ENCODE results near the gene MELK.

The MELK gene

DNA sequence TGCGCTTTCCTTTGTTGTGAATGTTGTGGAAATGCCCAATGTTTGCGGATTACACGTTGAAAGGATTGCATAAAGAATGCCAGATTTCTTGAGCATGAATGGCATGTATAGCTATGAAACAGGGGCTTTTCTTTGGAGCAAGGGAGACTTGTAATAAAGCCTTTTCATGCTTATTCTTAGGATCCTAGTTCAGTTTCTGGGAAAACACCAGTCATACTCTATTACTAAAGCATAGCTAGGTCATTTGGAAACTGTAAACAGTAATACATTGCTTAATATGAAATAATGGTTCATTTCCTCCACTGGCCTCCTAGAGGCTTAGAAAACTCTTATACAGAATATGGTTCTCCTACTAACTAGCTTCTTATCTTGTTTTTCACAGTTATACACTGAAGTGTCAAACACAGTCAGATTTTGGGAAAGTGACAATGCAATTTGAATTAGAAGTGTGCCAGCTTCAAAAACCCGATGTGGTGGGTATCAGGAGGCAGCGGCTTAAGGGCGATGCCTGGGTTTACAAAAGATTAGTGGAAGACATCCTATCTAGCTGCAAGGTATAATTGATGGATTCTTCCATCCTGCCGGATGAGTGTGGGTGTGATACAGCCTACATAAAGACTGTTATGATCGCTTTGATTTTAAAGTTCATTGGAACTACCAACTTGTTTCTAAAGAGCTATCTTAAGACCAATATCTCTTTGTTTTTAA lies 104.2 kb downstream of the MELK start:
- no peak for DNase-seq

DNA sequence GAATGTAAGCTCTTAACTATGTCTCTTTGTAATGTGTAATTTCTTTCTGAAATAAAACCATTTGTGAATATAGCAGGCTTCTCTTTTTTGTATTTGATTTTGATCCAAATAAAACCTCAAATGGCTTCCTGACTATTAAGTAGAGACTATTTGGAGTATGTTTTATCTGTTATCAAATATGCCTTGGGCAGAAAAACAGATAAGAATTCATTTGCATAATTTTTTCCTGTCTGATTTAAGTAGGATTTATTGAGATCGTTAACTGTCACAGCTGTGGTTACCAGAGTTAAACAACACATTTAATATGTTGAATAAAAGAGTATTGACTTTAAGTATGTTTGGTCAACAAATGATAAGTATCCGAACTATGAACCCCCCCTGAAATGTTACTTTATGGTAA lies 104.9 kb downstream of the MELK start:
- DNase-seq, result no peak

DNA sequence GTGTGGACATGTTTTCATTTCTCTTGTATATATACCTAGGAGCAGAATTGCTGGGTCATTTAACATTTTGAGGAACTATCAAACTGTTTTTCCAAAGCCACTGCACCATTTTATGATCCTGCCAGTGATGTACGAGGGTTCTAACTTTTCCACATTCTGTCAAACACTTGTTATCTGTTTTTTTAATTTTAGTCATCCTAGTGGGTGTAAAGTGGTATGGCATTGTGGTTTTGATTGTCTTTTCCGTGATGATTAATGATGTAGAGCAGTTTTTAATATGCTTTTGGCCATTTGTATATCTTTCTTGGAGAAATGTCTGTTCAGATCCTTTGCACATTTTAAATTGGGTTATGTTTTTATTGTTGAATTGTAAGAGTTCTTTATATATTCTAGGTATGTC lies 107.0 kb downstream of the MELK start:
- DNase-seq, result no peak

GRCh38 chr9:36686471-36686870 lies 113.8 kb downstream of the MELK start:
- DNase-seq, result no peak

GRCh38 chr9:36690412-36691168 lies 117.9 kb downstream of the MELK start:
- no peak for DNase-seq

DNA sequence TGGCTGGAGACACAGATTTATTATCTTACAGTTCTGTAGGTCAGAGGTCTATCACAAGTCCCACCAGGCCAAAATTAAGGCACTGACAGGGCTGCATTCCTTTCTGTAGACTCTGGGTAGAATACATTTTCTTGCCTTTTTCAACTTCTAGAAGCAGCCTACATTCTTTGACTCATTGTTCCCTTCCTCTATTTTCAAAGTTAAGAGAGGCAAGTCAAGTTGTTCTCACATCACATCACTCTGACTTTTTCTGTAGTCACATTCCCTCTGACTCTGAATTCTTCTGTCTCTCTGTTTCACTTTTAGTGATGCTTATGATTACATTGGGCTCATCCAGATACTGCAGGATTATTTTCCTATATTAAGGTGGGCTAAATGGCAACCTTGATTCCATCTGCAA lies 119.0 kb downstream of the MELK start:
- no peak for DNase-seq

DNA sequence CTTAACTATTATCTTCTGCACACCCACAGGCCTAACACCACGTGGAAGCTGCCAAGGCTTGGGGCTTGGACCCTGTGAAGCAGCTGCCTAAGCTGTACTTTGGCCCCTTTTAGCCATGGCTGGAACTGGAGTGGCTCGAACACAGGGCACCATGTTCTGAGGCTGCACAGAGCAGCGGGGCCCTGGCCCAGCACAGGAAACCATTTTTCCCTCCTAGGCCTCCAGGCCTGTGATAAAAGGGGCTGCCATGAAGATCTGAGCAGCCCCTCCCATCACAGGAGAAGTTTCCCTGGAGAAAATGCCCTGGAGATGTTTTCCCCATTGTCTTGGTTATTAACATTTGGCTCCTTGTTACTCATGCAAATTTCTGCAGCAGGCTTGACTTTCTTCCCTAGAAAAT lies 126.3 kb downstream of the MELK start:
- no peak for DNase-seq

DNA sequence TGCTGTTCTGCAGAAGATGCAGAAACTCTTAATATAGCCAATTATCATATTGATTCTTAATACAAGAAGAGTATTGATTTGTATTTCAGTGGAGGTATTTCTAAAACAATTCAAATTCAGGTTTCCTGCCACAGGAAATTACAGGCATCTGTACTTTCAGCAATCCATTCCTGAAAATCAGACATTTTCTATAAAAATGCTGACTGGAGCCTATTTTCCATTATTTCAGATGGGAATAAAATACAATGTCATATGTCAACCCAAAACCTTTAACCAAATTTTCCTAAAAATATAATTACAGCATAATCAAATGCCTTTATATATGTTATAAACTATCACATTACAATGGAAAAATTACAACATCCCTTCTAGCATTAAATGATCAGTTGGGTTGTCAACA lies 131.5 kb downstream of the MELK start:
- no peak for DNase-seq

- DNase-seq, result no peak
Measured at GRCh38 chr9:36713515-36714490, 141.1 kb downstream of the MELK start.

- DNase-seq, result no peak
Measured at GRCh38 chr9:36716496-36716895, 143.8 kb downstream of the MELK start.

DNA sequence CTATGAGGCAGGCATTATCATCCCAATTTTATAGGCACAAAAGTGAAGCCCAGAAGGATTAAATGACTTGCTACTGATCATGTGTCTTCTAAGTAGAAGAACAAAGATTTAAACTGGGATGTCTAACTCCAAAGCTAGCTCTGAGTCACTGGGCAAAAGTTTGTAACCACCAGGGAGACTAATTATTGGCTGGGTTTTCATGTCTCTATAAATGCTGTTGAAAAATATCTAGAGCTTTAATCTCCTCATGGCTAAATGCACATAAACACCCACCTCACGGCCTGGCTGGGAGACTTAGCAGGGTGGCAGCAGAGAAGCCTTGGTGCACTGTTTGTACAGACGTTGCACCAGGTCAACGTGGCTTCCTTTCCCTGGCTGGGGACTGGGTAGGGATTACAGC lies 144.6 kb downstream of the MELK start:
- no peak for DNase-seq

DNA sequence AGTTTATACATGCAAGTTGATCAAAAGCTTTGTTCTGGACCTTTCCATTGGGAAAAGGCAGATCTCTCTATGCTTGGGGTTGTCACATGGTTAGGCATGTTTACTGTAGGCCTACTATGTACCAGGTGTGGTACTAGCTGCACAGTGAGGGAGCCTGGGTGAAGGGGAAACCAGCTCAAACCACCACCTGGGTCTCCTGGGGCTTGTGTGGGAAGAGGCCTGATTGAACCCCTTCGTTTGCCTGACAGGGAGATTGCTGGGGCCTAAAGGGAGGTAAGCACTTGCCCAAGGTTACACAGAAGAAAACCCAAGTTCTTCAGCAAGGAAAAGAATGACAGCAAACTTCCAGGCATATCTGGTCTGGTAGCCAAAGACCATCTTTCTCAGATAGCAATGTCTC lies 145.9 kb downstream of the MELK start:
- no peak for DNase-seq

DNA sequence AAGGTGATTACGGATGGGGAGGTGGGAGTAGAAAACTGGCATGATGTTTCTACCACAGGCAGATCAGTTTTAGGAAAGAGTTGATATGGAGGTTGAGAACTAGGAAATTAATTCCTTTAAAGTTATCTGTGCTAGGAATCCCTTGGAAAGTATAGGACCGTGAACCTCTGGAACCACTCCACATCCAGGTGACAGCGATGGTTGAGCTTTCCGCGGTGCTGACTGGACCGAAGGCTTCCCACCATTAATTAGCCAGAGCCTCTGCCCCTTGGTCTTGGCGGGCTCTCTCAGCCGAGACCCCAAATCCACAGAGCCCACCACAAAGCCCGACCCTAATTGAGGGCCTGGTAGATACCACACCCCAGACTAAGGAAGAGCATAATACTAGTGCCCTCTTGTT lies 147.3 kb downstream of the MELK start:
- DNase-seq, result no peak

DNA sequence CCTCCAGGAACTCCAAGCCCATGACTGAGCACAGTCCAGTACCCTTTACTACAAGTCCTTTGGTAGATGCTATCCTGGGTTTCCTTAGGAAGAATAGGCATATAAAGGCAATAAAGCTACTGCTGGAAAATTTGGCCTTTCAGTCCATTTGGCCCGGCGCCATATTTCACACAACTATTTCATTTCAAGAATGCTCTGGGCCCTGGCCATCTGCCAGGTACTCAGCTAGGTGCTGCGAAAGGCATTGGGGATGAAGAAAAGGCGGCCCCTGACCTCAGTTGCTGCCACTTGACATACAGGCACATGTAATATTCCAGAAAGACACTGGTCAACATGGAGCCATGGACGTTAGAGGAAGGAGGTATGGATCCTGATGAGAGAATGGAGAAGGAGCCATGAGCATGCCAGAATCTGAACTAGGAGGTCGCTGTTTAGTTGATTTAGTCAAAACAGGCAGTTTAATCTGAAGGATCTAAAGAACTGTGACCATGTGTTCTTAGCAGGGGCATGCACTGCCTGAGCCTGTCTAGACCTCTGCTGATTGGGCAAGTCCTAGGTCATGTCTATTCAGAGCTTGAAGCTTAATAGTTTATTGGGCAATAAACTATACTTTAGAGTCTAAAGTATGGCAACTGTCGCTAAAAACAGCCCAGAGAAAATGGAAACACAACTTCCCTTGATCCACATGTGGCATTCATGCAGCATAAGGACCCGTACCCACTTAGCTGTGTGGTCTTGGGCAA lies 149.3 kb downstream of the MELK start:
- no peak for DNase-seq

DNA sequence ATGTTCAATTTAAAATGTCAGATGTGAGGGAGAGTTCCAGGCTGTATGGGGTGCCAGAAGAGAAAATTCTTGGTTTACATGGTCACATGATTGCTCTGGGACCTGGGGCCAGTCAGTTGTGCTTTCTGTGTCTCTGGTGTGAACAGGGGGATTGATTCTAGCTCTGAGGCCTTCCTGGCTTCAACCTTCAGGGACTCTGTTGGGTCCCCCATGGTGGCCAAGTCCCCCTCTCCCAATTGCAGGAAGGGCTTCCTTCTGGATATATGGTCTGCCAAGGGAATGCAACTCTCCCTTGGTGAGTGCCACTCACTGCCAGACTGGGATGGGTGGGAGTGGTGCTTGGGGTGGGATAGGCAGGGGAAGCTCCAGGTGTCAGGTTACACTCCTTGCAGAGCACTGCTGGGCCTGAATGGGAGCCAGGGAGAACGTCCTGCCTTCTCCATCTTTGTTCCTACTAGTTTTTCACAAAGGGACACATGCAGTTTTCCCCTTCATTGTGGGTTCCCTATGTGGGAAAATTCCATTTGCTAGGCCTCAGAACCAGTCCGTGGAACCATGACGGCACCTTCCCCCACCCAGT lies 153.2 kb downstream of the MELK start:
- DNase-seq, result no peak

All from DMS 273 treated with DMSO at 0.1 percent for 48 hours (cell line).